HFF-Myc (cell line): ENCODE data around the gene TNFAIP2.

Experiments used
- DNase-seq: peaks from one replicate; pipeline ENCODE4 v3.0.0-alpha.2; 2011; ENCODE audit warnings: low read depth; ENCODE audit errors: extremely low read depth
- H3K4me3 ChIP-seq: replicated peaks from 2 replicates; pipeline ENCODE4 v1.5.1; 2011; ENCODE audit warnings: low read depth, mild to moderate bottlenecking, control low read depth, low read length
- TF ChIP-seq, protein P1 (sequence below): IDR thresholded peaks from 2 replicates; pipeline ENCODE4 v1.5.1; 2012; ENCODE audit warnings: mild to moderate bottlenecking, low read depth, low read length, control low read depth; ENCODE audit errors: missing control alignments

TNFAIP2 gene

DNA sequence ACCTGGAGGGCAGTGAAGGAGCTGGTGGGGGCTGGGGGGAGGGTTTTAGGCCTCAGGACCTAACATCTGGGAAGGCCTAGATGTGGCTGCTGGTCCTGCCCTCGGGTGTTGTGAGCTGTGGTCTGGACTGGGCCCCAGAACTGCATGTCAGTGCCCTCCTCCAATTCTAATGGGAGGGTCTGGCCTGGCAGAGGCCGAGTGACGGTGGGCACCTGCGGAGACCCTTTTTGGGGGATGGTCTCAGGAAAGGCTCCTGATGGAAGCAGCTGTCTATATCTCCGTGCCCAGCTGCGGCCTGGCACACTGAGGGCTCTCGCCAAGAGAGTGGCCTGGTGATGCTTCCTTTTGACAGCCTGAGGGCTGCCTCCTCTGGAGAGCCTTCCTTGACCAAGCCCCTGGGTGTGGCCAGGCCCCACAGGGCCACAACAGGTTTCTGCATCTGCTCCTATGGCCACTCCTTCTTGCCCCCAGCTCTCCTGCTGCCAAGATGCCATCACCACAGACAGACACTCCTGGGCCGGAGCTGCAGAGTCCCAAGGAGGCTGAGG is 23.5 kb upstream of the TNFAIP2 start:
- no peak overlapping the region for H3K4me3 ChIP-seq

DNA sequence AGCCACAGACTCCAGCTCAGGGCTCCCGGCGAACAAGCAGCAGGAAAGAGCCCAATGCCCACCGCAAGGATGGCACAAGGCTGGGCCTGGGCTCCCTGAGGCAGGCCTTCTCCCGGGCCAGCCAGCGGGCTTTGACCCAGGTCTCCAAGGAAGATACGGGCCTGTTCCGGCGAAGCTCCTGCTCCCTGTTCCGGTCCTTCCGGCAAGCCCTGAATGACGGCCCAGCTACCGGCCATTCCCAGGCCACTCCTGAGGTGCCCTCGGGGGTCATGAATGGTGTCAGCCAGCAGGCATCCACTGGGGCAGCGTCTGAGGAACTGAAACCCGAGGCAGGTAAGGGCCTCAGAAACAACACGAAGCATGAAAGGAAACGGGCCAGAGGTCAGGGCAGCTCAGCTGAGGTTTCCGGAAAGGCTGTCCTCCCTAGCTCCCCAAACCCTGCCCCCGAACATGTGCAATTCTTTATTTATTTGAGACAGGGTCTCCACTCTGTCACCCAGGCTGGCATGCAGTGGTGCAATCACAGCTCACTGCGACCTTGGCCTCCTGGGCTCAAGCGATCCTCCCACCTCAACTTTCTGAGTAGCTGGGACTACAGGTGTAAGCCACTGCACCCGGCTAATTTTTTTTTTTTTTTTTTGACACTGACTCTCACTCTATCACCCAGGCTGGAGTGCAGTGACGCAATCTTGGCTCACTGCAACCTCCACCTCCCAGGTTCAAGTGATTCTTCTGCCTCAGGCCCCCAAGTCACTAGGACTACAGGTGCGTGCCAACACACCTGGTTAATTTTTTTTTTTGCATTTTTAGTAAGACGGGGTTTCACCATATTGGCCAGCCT is 22.8 kb upstream of the TNFAIP2 start:
- H3K4me3 ChIP-seq: no peak overlapping the region
- DNase-seq: no peak
- TF ChIP-seq, protein P1, sequence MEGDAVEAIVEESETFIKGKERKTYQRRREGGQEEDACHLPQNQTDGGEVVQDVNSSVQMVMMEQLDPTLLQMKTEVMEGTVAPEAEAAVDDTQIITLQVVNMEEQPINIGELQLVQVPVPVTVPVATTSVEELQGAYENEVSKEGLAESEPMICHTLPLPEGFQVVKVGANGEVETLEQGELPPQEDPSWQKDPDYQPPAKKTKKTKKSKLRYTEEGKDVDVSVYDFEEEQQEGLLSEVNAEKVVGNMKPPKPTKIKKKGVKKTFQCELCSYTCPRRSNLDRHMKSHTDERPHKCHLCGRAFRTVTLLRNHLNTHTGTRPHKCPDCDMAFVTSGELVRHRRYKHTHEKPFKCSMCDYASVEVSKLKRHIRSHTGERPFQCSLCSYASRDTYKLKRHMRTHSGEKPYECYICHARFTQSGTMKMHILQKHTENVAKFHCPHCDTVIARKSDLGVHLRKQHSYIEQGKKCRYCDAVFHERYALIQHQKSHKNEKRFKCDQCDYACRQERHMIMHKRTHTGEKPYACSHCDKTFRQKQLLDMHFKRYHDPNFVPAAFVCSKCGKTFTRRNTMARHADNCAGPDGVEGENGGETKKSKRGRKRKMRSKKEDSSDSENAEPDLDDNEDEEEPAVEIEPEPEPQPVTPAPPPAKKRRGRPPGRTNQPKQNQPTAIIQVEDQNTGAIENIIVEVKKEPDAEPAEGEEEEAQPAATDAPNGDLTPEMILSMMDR: no peak

More for the DNA sequence above, 23.5 kb upstream of the TNFAIP2 start:
- TF ChIP-seq, protein P1: no peak
- DNase-seq: no peak

DNA sequence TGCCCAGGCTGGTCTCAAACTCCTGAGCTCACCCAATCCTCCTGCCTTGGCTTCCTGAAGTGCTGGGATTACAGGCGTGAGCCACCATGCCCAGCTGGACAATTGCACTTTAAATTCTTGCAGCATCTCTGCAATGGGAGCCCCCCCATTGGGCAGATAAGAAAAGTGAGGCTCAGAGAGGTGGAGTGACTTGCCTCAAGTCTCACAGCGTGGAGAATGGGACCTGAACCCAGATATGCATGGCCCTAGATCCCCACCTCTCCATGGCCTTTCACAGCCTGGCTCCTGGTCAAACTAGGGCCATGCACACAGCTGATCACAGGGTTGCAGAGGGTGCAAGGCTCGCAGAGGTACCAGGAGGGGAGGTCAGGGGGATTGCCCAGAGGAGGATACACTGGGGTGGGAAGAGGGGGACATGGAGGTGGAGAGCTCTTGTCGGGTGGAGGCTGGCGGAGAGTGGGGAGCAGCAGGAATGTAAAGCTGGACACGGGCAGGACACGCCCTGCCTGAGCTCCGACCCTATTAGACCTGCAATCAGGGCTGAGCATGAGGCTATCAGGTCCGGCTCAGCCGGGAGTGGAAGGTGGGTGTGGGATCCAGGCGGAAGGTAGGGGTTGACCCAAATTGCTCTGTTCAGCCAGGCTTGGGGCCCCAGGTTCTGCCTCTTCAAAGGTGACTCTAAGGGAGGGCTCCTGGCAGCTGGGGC is 21.9 kb upstream of the TNFAIP2 start:
- no peak overlapping the region for H3K4me3 ChIP-seq
- TF ChIP-seq, protein P1: no peak
- DNase-seq: no peak

DNA sequence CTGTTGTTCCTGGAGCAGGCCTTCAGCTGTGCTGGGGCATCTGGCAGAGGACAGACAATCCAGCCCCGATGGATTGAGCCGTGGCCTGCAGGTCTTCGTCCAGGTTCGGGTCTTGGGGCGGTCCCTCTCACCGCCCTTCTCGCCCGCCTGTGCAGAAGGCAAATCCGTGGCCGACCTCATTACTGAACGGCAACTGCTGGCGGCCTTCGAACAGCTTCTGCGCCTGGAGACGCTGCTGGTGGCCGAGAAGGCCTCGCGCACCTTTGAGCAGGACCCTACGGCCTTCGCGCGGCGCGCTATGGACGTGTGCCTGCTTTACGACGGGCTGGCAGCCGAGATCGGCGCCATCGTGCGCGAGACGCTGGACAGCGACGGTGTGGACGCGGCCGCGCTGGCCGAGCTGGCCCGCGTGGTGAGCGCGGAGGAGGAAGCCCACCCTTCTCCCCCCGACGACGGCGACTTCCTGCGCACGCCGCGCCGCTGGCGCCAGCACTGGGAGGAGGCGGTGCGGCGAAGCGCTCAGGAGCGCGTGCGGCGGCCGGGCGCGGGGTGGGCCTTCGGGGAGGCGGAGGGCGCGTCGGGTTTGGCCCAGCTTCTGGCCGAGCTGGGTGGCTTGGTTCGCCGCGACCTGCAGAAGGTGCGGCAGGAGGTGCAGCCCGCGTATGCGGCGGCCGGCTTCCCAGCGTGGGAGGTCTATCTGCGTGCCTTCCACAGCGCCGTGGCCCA is 21.1 kb upstream of the TNFAIP2 start:
- no peak overlapping the region for H3K4me3 ChIP-seq
- no peak for DNase-seq
- TF ChIP-seq, protein P1: no peak

DNA sequence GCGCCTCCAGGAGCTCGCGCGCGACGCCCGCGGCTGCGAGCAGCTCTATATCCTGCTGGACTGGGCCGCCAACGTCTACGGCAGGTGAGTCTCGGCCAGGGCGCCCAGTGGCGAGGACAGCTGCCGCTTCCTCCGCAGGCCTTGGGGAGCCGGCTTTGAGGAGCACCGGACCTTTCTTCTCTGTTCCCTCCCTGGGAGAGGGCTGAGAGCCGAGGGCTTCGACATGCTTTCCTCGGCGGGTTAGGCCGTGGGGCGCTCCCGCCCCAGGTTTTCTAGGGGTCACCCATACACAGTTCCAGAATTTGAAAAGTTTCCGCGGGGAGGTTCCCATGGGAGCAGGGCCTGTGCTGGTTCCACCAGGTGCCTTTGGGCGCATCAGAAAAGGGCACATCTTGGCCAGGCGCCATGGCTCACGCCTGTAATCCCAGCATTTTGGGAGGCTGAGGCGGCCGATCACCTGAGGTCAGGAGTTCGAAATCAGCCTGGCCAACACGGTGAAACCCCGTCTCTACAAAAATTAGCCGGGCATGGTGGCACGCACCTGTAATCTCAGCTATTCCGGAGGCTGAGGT is 20.5 kb upstream of the TNFAIP2 start:
- no peak overlapping the region for H3K4me3 ChIP-seq
- no peak for DNase-seq
- TF ChIP-seq, protein P1: no peak

DNA sequence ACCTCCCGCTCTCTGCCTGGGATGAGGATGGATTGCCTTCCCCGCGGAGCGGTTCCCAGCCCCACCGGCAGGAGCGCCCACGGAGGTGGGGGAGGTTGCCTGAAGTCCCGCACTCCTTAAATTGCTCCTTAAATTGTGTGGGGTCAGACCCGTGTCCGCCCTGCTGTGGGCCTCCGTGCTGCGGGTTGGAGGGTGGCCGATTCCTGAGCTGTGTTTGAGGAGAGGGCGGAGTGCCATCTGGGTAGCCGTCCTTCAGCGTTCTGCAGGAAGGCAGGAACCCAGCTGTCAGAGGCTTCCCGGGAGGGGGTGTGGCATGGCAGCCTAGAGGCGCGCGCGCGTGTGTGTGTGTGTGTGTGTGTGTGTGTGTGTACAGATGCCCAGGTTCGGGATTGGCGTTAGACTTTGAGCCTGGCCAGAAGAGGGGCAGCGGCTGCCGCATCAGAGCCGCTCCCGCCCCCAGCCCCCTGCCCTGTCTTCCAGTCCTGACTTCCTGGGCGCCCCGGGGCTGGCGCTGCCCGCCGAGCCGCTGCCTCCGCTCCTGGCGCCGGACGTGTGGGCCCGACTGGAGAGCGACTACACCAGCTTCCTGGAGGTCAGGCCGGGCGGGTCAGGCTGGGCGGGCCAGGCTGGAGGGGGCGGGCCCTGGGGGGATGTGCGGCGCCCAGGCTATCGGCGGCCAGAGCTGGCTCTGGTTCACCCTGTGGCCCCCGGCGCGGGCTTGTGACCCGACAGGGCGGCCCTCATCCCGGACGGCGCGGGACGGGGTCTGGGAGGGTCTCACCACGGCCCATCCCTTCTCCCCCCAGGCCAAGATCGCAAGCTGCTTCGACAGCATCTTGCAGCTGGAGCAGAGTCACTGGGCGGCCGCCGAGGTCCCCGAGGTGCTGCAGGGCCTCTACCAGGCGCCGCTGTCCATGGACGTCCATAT is 19.5 kb upstream of the TNFAIP2 start:
- TF ChIP-seq, protein P1: peak; percentile 9
- no peak overlapping the region for H3K4me3 ChIP-seq
- no peak for DNase-seq
